NCI-H2107 treated with DMSO at 0.1 percent for 48 hours (cell line): ENCODE results near the gene ARHGEF10L.

Source experiments
- DNase-seq: peaks from one replicate; lab custom pipeline; 2025; ENCODE audit not compliant: unreplicated experiment; lab: John Stamatoyannopoulos, UW

Gene ARHGEF10L

DNA sequence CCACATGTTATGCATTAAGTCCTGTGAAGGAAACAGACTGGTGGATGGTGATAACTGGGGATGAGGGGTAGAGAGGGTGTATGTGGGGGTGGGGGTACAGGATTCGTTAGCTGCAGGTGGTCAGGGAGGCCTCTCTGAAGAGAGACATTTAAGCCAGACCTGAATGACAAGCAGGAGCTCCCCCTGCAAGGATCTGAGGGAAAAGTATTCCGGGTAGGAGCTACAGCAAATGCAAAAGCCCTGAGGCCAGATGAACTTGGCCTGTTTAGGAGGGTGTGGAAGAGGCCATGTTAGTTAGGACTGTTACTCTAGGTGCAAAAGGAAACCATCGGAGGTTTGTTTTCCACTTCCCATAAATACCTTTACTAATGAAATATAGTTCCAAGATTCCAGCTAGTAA lies 9.9 kb downstream of the ARHGEF10L start:
- DNase-seq: no peak

DNA sequence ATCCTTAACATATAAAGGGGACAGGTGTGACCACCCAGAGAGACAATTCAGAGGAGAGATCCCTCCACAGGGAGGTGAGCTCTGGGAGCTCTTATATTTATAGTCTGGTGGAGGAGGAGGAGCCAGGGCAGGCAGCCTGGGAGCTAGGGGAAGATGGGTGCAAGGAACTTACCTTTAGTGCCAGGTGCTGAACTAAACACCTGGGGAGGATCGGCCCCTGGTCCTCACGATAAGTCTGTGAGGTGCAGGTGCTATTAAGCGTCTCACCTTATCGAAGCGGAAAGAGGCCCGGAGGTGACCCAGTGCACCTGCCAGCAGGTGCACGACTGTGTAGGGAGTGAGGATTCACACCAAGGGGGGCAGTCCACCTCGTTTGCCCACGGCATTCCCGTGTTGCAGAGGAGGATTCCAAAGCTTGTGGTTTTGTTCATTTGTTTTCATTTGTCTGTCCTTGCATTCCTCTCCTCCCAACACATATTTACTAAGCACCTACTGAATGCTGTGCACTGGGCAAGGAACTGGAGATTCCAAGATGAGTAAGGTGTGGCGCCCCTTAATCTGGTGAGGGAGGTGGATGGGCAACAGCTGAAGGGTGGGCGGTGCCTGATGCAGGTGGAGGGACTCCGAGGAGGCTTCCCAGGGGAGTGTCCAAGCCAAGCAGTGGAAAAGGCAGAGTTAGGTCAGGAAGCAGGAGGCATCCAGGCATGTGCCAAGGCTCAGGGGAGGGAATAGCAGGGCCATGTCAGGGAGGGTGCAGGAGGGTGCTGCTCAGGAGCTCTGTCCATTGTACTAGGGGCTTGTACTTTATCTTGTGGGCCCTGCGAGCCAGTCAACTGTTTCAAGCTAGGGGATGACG lies 11.5 kb downstream of the ARHGEF10L start:
- no peak for DNase-seq

DNA sequence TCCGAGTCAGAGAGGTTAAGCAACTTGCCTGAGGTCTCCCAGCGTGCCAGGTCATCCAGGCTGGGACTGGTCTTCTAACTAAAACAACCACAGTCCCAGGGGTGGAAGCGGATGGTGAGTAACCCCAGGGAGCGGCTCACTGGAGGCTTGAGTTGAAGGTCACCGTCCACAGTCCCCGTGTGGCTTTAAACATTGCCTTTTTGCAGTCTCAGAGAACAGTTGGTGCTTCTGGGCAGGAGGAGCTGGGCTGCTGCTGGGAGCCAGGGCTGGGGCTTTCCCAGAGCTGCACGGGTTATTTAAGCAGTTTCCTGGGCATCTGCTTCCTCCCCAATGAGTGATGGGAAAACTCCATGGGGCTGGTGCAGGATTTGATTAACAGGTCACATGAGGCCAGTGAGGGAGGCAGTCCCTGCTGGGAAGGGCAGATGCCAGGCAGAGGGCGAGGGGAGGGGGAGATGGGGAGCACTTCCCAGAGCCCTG lies 12.3 kb downstream of the ARHGEF10L start:
- no peak for DNase-seq

DNA sequence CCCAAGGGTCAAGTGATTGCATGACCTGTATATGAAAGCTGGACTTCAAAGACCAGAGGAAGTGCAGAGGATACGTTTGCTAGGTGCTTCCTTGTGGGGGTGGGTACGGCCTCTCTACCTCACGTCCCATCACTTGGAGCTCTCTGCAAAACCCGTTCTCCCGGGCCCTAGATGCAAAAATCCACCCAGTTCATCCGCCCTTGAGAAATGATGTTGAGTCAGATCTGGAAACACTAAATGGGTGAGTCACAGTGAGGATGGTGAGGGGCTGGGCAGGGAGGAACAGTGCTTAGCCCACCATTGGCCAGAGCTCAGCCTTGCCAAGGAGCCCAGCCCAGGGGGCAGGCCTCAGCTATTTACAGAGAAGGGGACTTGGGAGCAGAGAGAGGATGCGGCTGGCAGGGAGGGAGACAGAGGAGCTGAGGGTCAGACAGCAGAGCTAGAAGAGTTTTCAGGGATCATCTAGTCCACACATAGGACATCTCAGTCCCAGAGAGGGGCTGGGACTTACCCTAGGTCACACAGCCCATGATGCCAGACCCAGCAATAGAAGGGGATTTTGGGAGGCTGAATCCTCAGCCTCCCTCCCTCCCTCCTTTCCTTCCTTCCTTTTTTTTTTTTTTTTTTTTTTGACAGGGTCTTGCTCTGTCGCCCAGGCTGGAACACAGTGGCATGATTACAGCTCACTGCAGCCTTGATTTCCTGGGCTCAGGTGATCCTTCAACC lies 14.6 kb downstream of the ARHGEF10L start:
- DNase-seq: no peak

DNA sequence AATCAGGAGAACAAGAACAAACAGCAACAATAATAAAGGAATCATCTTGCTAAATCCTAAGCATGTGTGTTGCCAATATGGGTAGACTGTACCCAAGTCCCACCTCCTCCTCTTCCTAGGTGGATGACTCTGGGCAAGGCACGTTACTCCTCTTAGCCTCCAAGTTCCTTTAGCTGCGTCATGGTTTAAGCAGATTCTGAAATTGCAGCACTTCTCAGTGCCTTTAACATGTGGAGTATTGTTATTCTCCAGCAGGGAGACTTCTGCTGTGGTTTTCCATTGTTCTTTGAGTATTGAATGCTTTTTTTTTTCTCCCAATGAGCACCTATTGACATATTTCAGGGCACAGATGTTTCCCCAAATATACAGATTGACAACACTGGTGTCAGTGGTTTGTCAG lies 15.5 kb downstream of the ARHGEF10L start:
- DNase-seq: no peak

DNA sequence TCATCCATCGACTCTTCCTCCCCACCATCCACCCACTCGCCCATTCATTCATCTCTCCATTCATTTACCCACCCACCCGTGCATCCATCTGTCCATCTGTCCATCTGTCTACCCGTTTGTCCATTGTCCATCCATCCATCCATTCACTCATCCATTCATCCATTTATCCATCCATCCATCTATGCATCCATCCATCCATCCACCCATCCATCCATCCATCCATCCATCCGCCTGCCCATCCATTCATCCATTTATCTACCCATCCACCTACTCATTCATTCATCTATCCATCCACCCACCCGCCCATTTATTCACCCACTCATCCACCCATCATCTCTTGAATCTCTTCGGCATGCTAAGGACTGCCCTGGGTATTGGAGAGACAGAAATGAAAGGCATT lies 18.5 kb downstream of the ARHGEF10L start:
- no peak for DNase-seq

DNA sequence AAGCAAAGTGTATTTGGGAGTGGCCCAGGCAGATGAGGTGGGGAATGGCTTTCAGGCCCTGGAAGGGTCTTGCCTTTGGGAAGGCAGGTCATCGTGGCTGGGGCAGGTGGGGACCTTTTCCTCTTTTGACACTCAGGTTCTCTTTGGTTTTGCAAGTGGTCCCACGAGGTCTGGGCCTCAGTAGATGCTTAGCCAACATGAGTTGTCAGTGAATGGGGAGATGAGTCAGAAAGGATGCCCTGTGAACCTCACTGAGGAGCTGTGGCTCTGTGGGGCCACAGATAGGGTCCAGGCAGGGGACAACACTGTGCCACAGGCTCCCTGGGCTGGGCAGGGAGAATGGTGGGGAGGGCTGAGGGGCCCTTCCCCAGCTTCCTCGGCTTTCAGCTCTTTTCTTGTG lies 19.0 kb downstream of the ARHGEF10L start:
- DNase-seq: no peak

DNA sequence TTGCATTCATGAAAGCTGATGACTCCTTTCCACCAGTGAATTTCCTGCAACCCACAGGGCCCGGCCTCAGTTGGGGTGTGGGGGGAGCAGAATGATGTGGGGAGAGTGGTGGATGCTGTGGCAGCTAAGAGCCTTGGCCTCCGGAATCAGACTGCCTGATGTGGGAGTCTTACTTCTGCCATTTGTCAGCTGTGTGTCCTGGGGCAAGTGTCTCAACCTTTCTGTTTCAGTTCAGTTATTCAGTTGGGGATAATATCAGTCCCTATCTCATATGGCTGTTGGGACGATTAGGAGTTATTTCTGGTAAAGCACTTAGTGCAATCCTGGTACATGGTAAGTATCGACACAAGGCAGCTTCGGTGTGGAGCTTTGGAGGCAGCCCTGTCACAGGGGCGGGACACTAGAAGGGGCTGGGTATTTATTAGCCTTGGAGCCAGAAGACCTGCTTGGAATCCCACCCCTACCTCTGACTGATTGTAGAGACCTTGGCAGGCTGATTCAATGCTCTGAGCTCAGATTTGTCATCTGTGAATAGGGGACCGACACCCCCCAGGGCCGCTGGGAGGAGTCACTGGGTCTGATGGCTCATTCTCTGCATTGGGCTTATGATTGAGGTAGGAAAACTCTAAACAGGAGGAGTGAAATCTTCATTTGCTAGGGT lies 19.6 kb downstream of the ARHGEF10L start:
- no peak for DNase-seq

DNA sequence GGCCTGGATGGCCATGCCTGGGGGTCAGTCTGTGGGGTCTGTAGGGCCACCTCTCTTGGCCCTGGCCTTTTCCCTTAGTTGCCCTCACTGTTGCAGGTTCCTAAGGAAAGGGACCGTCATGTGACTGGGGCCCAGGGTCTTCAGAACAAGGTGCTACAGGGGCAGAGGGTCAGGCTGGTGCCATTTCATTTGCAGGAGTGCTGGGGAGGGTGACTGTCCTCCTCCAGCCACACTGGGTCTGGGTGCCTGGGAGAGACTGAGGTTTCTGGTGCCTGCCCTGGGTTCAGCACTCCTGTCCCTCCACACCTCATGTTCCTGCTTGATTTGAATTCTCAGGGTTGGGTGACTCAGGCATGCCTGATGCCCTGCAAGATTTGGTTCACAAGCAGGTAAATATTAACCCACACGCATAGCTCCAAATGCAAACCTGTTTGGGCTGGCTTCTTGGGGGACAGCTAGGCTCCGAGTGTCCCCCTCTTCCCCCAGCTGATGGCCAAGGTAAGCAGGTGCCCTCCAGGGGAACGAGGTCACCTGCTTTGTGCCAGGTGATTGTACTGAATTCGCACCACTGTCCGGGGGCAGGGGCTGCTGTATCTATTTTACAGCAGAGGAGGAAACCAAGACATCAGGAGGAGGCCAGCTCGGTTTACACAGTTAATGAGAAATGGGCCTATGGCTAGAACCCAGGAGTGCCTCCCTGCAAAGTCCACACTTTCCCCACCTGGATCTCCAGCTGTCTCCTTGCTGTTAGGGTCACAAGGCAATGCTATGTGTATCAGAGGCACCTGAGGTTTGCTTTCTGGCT lies 20.3 kb downstream of the ARHGEF10L start:
- DNase-seq: no peak

DNA sequence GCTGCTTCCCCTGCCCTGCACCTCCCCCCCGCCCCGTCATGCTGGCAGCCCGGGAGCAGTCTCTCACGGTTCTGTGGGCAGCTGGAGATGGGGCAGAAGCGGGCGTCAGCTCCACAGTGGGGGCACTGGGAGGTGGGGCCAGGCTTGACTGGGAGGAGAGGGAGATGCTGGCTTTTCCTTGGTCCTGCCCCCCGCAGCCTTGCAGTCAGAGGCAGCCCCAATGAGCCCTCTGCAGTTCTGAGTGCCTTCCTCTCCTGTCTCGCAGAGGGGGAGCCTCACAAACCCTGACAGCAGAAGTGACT lies 21.7 kb downstream of the ARHGEF10L start:
- DNase-seq: no peak

DNA sequence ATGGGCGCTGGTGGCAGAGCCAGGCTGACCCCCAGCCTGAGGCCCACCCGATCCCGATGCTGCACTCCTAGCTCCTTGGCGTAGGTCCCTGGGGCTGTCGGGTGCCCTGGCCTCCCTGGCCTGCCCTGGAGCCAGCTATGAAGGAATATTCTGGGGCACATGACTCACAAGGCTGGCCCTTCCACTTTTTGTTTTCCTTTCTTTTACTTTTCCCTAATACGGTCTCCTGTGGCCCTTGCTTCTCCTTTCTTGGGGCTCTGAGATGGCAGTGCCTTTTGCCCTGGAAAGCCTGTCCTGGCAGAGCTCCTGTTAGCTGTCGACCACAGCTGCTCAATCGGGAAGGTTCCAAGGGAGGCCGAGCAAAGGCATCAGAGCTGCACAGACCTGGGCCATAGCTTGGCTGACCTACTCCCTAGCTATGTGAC lies 22.1 kb downstream of the ARHGEF10L start:
- no peak for DNase-seq

DNA sequence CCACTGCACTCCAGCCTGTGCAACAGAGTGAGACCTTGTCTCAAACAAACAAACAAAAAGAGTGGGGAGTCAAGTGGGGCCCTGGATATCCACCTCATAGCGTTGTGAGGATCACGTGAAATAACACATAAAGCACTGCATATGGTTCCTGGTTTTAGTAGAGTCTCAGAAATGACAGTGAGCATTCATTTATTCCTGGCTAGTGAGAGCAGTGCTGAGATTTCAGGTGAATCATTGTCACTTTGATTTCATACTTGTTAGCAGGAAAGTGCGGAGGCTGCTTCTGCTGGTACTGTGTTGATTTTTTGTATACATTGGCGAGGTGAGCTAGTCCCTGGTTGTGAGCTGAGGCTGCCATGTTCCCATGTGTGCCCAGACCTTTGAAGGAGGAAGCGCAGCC lies 22.9 kb downstream of the ARHGEF10L start:
- DNase-seq: no peak

DNA sequence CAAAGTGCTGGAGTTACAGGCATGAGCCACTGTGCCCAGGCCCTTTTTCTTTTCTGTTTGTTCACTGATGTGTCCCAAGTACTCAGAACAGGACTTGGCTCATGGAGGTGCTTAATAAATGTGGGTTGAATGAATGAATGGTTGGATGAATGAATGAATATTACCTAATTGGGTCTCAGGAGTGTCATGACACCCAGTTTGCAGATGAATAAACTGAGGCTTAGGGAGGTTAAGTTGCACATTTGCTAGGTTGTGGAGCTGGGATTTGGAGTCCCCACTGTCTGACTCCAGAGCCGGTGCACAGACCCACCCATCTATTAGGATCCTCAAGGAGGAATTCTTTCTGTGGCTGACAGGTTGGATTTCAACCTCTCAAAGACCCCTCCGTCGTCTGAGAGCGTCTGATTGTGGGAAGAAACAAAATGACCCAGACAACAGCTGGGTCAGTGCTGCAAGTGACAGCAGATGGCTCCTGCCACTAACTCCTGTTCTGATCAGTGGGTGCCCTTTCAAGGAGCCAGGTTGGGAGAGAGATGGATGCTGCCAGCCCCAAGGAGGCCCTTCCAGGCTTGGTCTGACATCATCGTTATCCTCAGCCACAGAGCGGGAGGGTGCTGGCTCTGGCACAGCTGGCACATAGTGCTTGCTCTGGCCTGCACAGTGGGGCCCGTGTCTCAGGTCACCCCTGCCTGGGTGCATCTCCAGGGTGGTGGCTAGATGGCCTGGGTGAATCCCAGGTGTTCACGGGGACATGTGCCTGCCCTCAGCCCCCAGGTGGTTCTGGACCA lies 24.2 kb downstream of the ARHGEF10L start:
- DNase-seq: no peak

DNA sequence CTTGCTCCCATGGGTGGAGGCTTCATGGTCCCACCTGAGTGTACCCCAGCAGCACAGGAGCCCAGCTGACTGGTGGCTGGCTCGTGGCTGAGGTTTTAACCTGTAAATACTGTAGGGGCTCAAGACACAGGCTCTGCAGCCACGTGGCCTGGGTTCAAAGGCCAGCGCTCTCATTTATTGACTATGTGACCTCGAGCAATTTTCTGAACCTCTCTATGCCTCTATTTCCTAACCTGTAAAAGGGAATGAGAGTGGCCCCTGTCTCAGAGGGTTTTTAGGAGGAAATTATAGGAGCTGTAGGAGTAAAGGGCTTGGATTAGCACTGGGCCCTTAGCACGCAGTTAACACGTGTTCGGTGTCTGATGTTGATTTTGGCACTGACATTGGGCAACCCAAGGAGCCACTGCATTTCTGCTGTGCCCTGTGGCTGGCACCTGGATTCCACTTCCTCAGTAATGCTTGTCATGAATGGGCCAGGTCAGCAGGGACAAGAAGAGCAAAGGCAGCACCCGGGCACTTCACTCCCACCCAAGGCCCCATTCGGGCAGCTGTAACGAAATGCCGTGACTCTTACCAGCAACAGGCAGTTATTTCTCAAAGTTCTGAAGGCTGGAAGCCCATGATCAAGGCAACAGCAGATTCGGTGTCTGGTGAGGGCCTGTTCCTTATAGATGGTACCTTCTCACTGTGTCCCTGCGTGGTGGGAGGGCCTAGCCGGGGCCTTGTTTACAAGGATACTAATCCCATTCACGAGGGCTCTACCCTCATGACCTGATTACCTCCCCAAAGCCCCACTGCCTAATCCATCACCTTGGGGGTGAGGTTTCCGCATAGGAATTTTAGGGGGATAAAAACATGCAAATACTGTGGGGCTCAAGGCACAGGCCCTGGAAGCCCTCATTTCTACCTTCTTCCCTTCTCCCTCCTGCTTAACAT lies 25.2 kb downstream of the ARHGEF10L start:
- no peak for DNase-seq

DNA sequence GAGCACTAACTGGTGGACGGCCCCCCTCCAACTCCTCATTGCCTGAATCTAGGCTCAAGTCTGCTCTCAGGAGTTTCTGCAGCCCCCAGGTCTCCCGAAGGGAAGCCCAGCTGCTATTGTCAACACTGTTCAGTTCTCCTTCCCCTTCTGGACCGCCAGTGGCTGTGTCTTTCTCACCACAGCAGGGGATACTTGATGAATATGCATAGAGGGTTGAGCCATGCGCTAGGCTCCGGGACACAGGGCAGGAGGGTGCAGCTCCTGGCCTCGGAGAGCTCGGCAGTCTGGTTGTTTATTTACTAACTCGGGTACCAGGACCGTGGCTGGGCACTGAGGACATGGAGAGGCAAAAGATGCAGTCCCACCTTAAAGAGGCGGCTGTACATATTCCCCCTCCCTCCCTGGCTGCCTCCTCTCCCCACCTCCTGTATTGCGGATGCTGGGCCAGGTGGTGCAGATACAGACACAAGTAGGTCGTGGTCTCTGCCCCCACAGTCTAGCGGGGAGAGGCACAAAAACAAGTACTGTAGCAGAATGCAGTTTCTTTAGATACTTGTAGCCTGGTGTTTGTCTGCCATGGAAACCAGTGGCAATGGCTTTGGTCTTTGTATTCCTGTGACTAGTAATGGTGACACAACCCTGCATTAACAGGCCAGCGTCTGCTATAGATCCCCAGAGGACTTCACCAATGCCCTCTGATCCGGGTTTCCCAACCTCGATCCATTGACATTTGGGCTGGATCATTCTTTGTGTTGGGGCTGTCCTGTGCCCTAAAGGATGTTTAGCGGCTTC lies 26.2 kb downstream of the ARHGEF10L start:
- DNase-seq: no peak

DNA sequence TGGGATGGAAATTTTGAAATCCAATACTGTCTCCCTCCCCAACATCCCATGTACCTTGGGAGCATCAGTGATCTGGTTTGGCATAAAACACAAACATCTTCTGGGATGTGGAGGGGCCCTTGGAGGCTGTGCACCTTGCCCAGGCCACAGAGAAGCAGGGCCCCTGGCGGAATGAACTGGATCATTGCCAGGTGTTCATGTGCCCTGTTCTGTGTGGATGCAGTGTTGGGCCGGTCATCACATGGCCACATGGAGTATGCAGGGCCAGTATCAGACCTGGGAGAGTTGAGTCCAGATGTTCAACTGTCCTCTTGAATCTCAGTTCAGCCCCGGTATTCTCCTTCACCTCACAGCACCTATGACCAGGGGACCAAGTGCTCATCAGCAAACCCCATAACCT lies 26.9 kb downstream of the ARHGEF10L start:
- DNase-seq: no peak

DNA sequence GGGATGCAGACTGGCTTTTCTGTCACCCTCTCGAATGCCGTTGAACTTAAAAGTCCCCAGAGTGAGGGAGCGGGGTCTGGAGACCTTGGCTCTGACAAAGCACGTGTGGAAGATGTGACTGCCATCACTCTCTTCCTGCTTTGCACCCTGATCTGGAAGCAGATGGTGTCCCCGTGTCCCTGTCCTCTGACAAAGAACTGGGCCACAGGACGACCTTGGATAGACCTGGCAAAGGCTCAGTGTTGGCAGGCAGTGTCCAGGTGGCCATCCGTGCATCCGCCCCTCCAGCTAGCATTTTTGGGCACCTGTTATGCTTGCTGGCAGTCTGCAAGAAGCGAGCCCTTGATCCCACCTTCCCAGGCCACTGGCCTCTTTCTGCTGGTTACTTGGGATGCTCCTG lies 27.4 kb downstream of the ARHGEF10L start:
- no peak for DNase-seq

DNA sequence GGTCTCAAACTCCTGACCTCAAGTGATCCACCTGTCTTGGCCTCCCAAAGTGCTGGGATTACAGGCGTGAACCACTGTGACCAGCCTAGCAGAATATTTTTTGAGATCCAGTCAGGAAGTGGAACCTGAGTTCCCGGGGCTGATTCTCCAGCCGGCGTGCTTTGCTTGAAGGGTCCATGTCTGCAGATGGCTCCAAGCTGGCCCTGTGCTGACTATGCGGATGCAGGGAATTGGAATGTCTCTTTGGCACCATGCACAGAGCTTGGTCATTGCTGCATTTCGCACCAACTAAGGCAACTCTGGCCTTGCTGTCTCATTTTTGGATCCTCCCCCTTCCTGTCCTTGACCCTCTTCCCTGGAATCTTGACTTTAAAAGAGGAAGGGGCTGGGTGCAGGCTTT lies 28.1 kb downstream of the ARHGEF10L start:
- DNase-seq: no peak
